VCaP (cell line): ENCODE measurements around the gene GPR82.

Experiments used
- H3K27ac ChIP-seq: fragments of 450-650 bp; 2 replicates; pipeline ENCODE4 v1.5.1; 2017
- CTCF ChIP-seq: fragments of 450-650 bp; conservative IDR thresholded peaks from 2 replicates; pipeline ENCODE4 v1.5.1; 2017; ENCODE audit warnings: mild to moderate bottlenecking, moderate library complexity

Gene GPR82

GRCh38 chrX:41720125-41720779, 3.7 kb upstream of the GPR82 start:
- no peak overlapping the region for H3K27ac ChIP-seq
- no peak for TF ChIP-seq CTCF

DNA sequence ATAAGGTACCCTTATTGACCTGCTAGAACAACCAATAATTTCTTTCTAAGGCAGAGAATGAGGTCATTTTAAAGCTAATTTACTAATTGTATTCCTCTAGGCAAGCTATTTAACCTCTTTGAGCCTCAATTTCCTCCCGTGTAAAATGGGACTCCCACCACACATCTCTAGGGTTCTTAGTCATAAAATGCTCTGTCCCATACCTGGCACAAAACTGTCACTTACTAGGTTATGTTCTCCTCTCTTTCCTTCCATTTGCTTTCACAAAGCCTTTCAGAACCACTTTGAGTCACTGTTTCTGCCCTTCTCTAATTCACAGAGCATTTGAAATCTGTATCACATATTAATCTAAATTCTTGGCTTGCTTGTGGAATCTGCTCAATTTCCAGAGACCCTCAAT, 2.4 kb upstream of the GPR82 start:
- no peak overlapping the region for H3K27ac ChIP-seq
- no peak for TF ChIP-seq CTCF

- no peak for TF ChIP-seq CTCF
- H3K27ac ChIP-seq = no peak overlapping the region
Observed at GRCh38 chrX:41722214-41722613, 1.8 kb upstream of the GPR82 start.

DNA sequence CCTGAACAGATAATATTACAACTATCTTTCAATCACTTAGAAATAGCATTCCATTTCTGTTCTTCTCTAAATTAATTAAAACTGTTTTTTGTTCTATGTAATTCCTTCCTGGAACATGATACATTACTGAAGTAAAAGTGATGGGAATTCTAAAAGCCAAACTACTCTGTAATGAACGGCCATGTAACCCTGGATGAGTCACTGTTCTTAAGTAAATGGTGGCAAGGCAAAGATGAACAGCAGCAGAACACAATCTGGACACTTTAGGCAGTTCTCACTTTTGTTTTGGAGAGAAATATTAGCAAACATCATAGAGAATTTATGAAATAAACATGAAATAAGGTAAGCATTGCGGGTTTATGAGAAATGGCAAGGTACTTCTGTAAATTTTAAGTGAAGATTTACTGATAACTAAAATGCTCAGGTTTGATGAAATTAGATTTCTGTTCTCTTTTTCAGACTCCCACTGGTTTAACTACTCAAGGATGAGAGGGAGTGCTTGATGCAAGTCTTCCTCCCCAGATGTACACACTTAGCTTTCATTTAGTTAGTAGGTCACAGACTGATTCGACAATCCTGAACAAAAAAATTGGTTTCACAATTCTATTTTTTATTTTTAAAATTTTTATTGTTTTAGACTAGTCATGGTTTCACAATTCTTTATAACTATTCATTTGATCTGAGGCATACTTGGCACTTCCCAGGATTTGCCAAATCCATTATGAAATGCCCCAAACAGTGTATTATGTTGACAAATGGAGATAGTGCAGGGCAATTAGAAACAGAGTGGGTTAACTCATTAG, 964 bp upstream of the GPR82 start:
- no peak for TF ChIP-seq CTCF
- H3K27ac ChIP-seq = no peak overlapping the region

DNA sequence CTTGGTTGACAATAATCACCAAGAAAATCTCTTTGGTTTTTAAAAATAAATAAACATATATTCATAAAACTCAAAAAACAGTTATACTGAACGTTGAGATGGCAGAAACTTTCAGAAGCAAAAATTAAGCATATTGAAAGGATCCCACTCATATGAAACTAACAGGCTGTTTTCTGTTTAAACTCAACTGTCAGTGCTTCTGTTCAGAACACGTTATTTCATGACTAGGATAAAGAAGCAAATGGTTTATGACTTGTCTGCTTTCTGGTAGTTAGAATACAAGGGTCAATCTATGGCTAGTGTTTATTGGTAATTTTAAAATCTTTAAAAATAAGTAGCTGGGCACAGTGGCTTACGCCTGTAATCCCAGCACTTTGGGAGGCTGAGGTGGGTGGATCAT, 4.1 kb downstream of the GPR82 start:
- no peak overlapping the region for H3K27ac ChIP-seq
- no peak for TF ChIP-seq CTCF

GRCh38 chrX:41730081-41730480, 6.1 kb downstream of the GPR82 start:
- TF ChIP-seq CTCF = no peak
- no peak overlapping the region for H3K27ac ChIP-seq

- TF ChIP-seq CTCF = no peak
- H3K27ac ChIP-seq = no peak overlapping the region
Observed at GRCh38 chrX:41732260-41732659, 8.3 kb downstream of the GPR82 start.
